Progenitor cell of endocrine pancreas (in vitro differentiated cells): Measurements from ENCODE around the gene IL6R. TPM values are rescaled to one million over a fixed set of nuclear protein-coding genes. Genes with fewer than 3 reads are reported as not detected.

ENCODE experiments used
- DNase-seq: peaks from one replicate; pipeline ENCODE4 v3.0.0; 2021; ENCODE audit warnings: low spot score; ENCODE audit not compliant: unreplicated experiment
- H3K27ac Mint-ChIP-seq: 2 replicates; pipeline ENCODE4 v1.8.0; 2021; ENCODE audit warnings: mild to moderate bottlenecking, moderate library complexity, mixed read lengths
- H3K27me3 Mint-ChIP-seq: 2 replicates; pipeline ENCODE4 v1.8.0; 2021; ENCODE audit warnings: mixed read lengths
- H3K36me3 Mint-ChIP-seq: 2 replicates; pipeline ENCODE4 v1.8.0; 2022; ENCODE audit warnings: mixed read lengths; ENCODE audit not compliant: insufficient read depth
- H3K4me1 Mint-ChIP-seq: 2 replicates; pipeline ENCODE4 v1.8.0; 2021; ENCODE audit warnings: low read depth, mixed read lengths
- H3K4me3 Mint-ChIP-seq: 2 replicates; pipeline ENCODE4 v1.8.0; 2021; ENCODE audit warnings: low read depth, mild to moderate bottlenecking, moderate library complexity, mixed read lengths
- H3K9me3 Mint-ChIP-seq: 2 replicates; pipeline ENCODE4 v1.8.0; 2021; ENCODE audit warnings: low read depth, mixed read lengths
- total RNA-seq: library from RNA; stranded (reverse); gene quantifications from 2 replicates; pipeline ENCODE4 v1.2.1, GENCODE V29; 2021
- TF ChIP-seq, protein P1 (sequence below): fragments of 200-600 bp; sonication (generic); IDR thresholded peaks from one replicate; pipeline ENCODE4 v1.5.0; 2021; ENCODE audit warnings: antibody characterized with exemption, mild to moderate bottlenecking; ENCODE audit not compliant: unreplicated experiment

The IL6R gene
- total RNA-seq, 1 donor from 2014 or later = 3.1 TPM

DNA sequence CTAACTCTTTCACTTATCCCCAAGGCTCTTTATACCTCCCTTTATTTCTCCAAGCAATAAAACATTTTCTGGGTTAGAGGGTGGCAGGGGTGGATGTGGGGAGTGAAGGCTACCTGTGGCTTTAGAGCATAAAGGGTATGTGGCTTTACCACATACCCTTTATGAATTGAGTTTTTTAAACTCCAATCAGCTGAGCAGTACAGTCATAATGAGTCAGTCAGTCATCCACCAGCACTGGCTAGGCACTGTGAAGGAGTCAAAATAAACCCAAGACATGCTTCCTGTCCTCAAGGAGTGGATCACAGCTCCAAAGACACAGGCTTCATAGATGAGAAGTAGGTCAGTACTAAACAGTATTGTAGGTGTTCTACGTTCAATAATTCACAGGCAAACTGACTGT is 94.3 kb downstream of the IL6R start:
- peaks cover 6% of the 10 kb centered on the region for H3K4me1 Mint-ChIP-seq
- no peaks in the 10 kb centered on the region for H3K9me3 Mint-ChIP-seq
- TF ChIP-seq, protein P1, sequence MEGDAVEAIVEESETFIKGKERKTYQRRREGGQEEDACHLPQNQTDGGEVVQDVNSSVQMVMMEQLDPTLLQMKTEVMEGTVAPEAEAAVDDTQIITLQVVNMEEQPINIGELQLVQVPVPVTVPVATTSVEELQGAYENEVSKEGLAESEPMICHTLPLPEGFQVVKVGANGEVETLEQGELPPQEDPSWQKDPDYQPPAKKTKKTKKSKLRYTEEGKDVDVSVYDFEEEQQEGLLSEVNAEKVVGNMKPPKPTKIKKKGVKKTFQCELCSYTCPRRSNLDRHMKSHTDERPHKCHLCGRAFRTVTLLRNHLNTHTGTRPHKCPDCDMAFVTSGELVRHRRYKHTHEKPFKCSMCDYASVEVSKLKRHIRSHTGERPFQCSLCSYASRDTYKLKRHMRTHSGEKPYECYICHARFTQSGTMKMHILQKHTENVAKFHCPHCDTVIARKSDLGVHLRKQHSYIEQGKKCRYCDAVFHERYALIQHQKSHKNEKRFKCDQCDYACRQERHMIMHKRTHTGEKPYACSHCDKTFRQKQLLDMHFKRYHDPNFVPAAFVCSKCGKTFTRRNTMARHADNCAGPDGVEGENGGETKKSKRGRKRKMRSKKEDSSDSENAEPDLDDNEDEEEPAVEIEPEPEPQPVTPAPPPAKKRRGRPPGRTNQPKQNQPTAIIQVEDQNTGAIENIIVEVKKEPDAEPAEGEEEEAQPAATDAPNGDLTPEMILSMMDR = no peak
- H3K4me3 Mint-ChIP-seq = no peak overlapping the region
- H3K36me3 Mint-ChIP-seq = no peaks in the 10 kb centered on the region
- no peak overlapping the region for H3K27ac Mint-ChIP-seq
- H3K27me3 Mint-ChIP-seq = peaks cover 49% of the 10 kb centered on the region
- no peak for DNase-seq

DNA sequence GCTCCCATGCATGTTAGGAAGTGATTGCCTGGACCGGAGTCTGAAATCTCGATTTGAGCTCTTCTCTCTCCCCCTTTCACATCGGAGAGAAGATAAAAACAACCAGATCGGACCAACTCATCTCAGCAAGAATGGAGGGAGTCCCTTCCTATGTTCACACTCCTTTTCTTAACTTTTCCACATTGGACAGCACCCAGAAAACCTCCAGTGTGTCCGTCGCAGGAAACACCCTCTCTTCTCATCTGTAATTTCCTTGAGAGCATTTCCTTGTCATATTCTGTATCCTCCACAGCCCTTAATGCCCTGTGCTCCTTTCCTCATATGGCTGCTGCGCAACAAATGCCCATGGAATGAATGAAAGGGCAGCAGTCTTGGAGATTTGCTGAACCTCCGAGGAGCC is 95.4 kb downstream of the IL6R start:
- no peak for DNase-seq
- TF ChIP-seq, protein P1 = no peak
- H3K9me3 Mint-ChIP-seq = no peaks in the 10 kb centered on the region
- H3K27me3 Mint-ChIP-seq = peaks cover 57% of the 10 kb centered on the region
- no peak overlapping the region for H3K4me3 Mint-ChIP-seq
- no peak overlapping the region for H3K27ac Mint-ChIP-seq
- no peaks in the 10 kb centered on the region for H3K36me3 Mint-ChIP-seq
- H3K4me1 Mint-ChIP-seq = peaks cover 6% of the 10 kb centered on the region

DNA sequence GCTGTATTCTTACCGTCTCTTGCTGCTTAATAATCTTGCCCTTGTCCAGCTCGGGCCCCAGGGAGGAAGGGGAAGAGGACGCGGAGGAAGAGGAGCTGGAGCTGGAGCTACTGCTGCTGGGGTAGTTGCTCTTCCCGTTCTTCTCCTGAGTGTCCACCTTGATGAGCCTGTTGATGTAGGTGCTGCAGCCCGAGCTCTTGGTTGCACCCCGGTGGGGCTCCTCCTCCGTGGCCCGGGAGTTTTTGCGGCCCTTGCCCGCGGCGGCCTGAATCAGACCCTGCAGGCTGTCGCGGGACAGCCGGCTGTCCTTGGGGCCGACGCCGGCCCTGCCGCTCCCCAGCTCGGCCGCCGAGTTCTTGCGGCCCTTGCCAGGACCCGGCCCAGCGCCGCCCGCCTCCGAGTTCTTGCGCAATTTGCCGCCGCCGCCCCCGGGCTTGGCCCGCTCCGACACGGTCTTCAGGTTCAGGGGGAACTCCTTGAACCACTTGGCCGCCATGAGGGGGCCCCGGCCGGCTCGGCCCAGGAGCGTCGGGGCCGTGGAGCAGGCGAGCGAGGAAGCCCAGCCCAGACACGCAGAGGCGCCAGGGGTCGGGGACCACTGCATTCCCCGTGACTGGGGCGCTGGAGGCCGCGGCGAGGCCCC is 96.4 kb downstream of the IL6R start:
- no peak for DNase-seq
- Mint-ChIP-seq H3K27me3 (peaks cover 65% of the 10 kb centered on the region), H3K27ac (no peak overlapping the region), H3K36me3 (no peaks in the 10 kb centered on the region), H3K9me3 (no peaks in the 10 kb centered on the region), H3K4me1 (peaks cover 6% of the 10 kb centered on the region), H3K4me3 (peak overlapping the region; percentile 39)
- TF ChIP-seq, protein P1 = no peak

DNA sequence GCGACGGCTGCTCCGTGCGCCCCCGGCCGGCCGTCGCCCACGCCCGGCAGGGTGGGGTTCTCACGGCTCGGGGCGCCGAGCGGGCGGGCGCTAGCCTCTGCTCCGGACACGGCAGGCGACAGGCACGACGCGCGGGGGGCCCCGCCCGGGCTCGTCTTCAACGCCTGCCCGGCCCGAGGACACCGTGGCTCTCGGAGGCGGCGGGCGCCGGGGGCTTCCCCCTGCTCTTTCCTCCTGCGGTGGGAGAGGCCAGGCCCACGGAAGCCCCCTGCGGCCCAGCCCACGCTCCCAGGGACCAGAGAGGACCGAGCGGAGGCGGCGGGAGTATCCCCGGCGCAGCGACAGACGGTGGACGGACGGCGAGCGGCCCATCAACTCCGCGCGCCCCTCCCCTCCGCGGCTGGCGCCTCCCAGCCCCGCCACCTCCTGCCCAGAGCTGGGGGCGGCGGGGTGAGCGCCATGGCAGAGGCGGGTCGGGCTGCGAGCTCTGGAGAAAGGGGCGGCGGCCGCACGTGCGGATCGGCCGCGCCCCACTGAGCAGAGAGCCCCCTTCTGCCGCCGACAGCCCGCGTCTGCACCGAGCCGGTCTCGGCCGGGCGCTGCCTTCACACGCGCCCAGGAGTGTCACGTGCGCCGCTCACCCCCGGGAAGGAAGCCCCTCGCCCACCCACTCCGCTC is 97.1 kb downstream of the IL6R start, which contains the start of the genes SHE and TDRD10:
TSS of gene SHE (minus strand) at position 347 of the 678 bp plus-strand sequence. CDS start 386 bp downstream, outside the sequence.
TSS of gene TDRD10 (plus strand) at position 154 of the 678 bp plus-strand sequence. CDS start 4,685 bp downstream, outside the sequence.
- peak; percentile 10 for DNase-seq
- Mint-ChIP-seq H3K4me3 (peak within 1 kb of the TSS; percentile 39), H3K27ac (no peak within 1 kb of the TSS), H3K9me3 (no peaks in the 10 kb centered on the region), H3K4me1 (peaks cover 1% of the 10 kb centered on the region), H3K27me3 (peaks cover 72% of the 10 kb centered on the region), H3K36me3 (no peaks in the 10 kb centered on the region)
- TF ChIP-seq, protein P1 = no peak

DNA sequence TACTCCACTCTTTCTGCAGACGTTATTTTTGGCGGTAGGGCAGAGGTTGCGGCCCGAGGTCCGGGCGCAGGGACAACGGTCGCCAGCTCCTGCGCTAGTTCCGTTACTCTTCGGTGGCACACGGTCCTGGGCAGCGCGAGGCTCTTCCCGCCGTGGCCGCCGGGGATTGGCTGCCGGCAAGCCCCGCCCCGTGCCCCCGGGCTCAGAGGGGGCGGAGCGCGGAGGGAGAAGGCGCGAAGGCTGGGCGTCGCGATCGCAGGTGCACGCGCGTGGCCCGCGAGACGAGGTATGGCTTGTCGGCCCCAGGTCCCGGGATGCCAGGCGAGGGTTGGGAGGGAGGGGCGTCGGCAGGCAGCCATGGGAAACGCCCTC is 97.6 kb downstream of the IL6R start:
- H3K4me3 Mint-ChIP-seq = peak overlapping the region; percentile 26
- peaks cover 77% of the 10 kb centered on the region for H3K27me3 Mint-ChIP-seq

More for the DNA sequence above, 97.6 kb downstream of the IL6R start:
- TF ChIP-seq, protein P1 = no peak
- H3K4me1 Mint-ChIP-seq = peaks cover 1% of the 10 kb centered on the region
- no peak for DNase-seq
- H3K27ac Mint-ChIP-seq = no peak overlapping the region
- H3K36me3 Mint-ChIP-seq = no peaks in the 10 kb centered on the region
- no peaks in the 10 kb centered on the region for H3K9me3 Mint-ChIP-seq
